Heart left ventricle (tissue), 16 donors: ENCODE data around the gene BRF1. TPM values are rescaled to one million over a fixed set of nuclear protein-coding genes. Genes with fewer than 3 reads are reported as not detected.

ENCODE experiments used
- ATAC-seq, 4 donors: fragments of 200-7000 bp; cut with Tn5 transposase; one replicate each; pipeline ENCODE4 v1.9.1; 2020 to 2022; ENCODE audit warnings: moderate library complexity in 4 of 4, mild to moderate bottlenecking in 3 of 4, moderate number of reproducible peaks in 1 of 4
- DNase-seq, 5 donors: peaks; one replicate each; pipeline ENCODE4 v3.0.0-alpha.2; 2020
- H3K27ac ChIP-seq, 12 donors: fragments of 200-600 bp; sonication (generic) in 4 of 12; one replicate each; pipeline versions ENCODE4 v1.5.0 to v1.8.0; 2016 to 2022; ENCODE audit warnings: mild to moderate bottlenecking in 2 of 12
- H3K27me3 ChIP-seq, 9 donors: fragments of 200-600 bp; sonication (generic) in 2 of 9; one replicate each; pipeline versions ENCODE4 v1.5.1 to v1.8.0; 2016 to 2022; ENCODE audit warnings: mild to moderate bottlenecking in 3 of 9
- H3K36me3 ChIP-seq, 9 donors: fragments of 200-600 bp; sonication (generic) in 2 of 9; one replicate each; pipeline versions ENCODE4 v1.5.0 to v1.8.0; 2018 to 2022; ENCODE audit warnings: mild to moderate bottlenecking in 2 of 9
- H3K4me1 ChIP-seq, 12 donors: fragments of 200-600 bp; sonication (generic) in 4 of 12; one replicate each; pipeline versions ENCODE4 v1.5.0 to v1.8.0; 2016 to 2022; ENCODE audit warnings: mild to moderate bottlenecking in 3 of 12
- H3K4me3 ChIP-seq, 12 donors: fragments of 200-600 bp; sonication (generic) in 4 of 12; one replicate each; pipeline versions ENCODE4 v1.5.0 to v1.8.0; 2017 to 2022; ENCODE audit warnings: mild to moderate bottlenecking in 9 of 12, moderate library complexity in 4 of 12
- H3K9me3 ChIP-seq, 12 donors: fragments of 200-600 bp; sonication (generic) in 4 of 12; one replicate each; pipeline versions ENCODE4 v1.5.0 to v1.8.0; 2016 to 2022; ENCODE audit warnings: mild to moderate bottlenecking in 1 of 12
- POLR2A ChIP-seq, 2 donors: fragments of 450-650 bp; IDR thresholded peaks; one replicate each; pipeline ENCODE4 v1.6.1; 2017; ENCODE audit warnings: antibody characterized with exemption in 2 of 2, mild to moderate bottlenecking in 2 of 2, moderate library complexity in 2 of 2
- WGBS, 4 donors: extraction: QIAGEN DNeasy Blood & Tissue Kit in 2 of 4; methylation state at CpG; one replicate each; pipeline versions ENCODE4 v1.1.5 to v1.1.7; 2013 to 2018; 5-methylcytosine and 5-hydroxymethylcytosine counted together
- intact Hi-C, 10 donors: fragments of 100-400 bp; cut with DNase I; formaldehyde crosslinking; loops; one replicate each; pipeline versions ENCODE4 v1.11.1 to v1.14.2; 2022
- polyA plus RNA-seq, 2 donors: library from polyadenylated mRNA; stranded (reverse); fragments of 200-250 nt; gene quantifications; one replicate each; pipeline ENCODE4 v1.2.3, GENCODE V29; 2013
- total RNA-seq, 9 donors: library from RNA; depleted of rRNA in 2 of 9; stranded (reverse); fragments of >200 nt in 2 of 9; fragmentation: NEBNext Ultra II Directional in 3 of 9; extraction: Animal tissue kit (Norgen Biotek cat#: 25700) in 3 of 9; gene quantifications; one replicate each; pipeline versions ENCODE4 v1.1.0 to v1.2.4, GENCODE V29; 2016 to 2023
- TF ChIP-seq, protein P1 (sequence below), 12 donors: fragments of 200-600 bp; sonication (generic) in 4 of 12; IDR thresholded peaks; one replicate each; pipeline versions ENCODE4 v1.5.0 to v1.8.0; 2018 to 2022; ENCODE audit warnings: antibody characterized with exemption in 12 of 12, mild to moderate bottlenecking in 5 of 12
- donor health status: ischemic (EF 13 %, LVEDD 7.1; RV severe dilation, severe dysfunction).
- donor health status: healthy with polysubstance abuse.
- donor health status: DM: no; HTN: yes; CAD: no.
- donor health status: DM: no; HTN: no; CAD: no.
- donor health status: ischemic (EF 25% LVEDD 6.9; RV normal size, moderate dysfunction).
- donor health status: ischemic (EF 25% LVEDD 5.7; RV mildly dilated, moderate dysfunction).
- donor health status: healthy.
- donor health status: DM: yes; HTN: yes; CAD: no.
- donor health status: ischemic (EF 35%, LVEDD 5.7; RV mildly dilated, moderate dysfunction).
- donor health status: nonischemic (EF 11% LVEDD 7.7; RV severe dilation, severe dysfunction).
- donor health status: DM: yes; HTN: yes; CAD: no.
- donor health status: PGD.
- donor health status: ischemic (EF 29% LVEDD 5.4; RV normal size, mild dysfunction).
- donor health status: nonischemic (EF 23%, LVEDD 6.1; RV moderate dilation, normal function).

Gene BRF1
- total and polyA plus RNA-seq, 11 donors = 13.3 to 25.3 (median 18.7) TPM

DNA sequence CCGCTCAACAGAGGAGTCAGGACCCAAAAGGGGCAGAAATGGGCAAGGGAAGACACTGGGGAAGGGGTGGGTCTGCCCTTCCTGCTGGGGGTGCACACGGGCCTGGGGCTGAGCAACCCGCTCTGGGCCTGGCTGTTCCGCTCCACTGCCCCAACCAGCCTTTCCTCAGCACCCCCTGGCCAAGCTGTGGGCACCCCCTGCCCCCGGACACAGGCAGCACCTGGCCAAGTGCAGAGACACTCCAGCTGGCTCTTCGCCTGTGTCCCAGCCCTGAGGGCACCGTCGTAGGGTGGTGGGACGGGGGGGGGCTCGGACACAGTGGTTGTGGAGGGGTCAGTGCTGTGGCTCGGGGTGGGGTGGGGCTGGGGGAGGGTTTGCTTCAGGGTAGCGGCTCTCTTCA, 24.1 kb upstream of the BRF1 start:
- no peaks in the 10 kb centered on the region for H3K9me3 ChIP-seq
- no peaks in the 10 kb centered on the region for H3K27me3 ChIP-seq
- peaks cover 19 to 75% (median 67%) of the 10 kb centered on the region in 12 donors for H3K4me1 ChIP-seq
- H3K36me3 ChIP-seq = no peaks in the 10 kb centered on the region
- ATAC-seq (no peak), DNase-seq (no peak)
- no peak for TF ChIP-seq POLR2A (IDR thresholded peaks at IDR 0.05)
- TF ChIP-seq, protein P1, sequence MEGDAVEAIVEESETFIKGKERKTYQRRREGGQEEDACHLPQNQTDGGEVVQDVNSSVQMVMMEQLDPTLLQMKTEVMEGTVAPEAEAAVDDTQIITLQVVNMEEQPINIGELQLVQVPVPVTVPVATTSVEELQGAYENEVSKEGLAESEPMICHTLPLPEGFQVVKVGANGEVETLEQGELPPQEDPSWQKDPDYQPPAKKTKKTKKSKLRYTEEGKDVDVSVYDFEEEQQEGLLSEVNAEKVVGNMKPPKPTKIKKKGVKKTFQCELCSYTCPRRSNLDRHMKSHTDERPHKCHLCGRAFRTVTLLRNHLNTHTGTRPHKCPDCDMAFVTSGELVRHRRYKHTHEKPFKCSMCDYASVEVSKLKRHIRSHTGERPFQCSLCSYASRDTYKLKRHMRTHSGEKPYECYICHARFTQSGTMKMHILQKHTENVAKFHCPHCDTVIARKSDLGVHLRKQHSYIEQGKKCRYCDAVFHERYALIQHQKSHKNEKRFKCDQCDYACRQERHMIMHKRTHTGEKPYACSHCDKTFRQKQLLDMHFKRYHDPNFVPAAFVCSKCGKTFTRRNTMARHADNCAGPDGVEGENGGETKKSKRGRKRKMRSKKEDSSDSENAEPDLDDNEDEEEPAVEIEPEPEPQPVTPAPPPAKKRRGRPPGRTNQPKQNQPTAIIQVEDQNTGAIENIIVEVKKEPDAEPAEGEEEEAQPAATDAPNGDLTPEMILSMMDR (IDR thresholded peaks at IDR 0.05) = no peak
- 68 to 81% (median 75%) methylated on average over 4 to 12 of the region's 12 CpGs for WGBS, 4 donors
- H3K27ac ChIP-seq = peak overlapping the region in 10 of 12 donors; percentile 24 to 84 (median 72)
- peak overlapping the region in 1 of 12 donors; percentile 12 for H3K4me3 ChIP-seq
- intact Hi-C loops = no loop called here

GRCh38 chr14:105324080-105324778, 23.4 kb upstream of the BRF1 start:
- H3K27me3 ChIP-seq = no peaks in the 10 kb centered on the region
- peak overlapping the region in 10 of 12 donors; percentile 56 to 84 (median 72) for H3K27ac ChIP-seq
- WGBS, 4 donors = 50 to 69% (median 53%) methylated on average over 15 to 30 of the region's 30 CpGs
- H3K4me1 ChIP-seq = peaks cover 16 to 69% (median 61%) of the 10 kb centered on the region in 12 donors
- peak; percentile 87 to 90 (median 88) for ATAC-seq
- peak overlapping the region in 1 of 12 donors; percentile 12 for H3K4me3 ChIP-seq
- intact Hi-C loops = no loop called here
- TF ChIP-seq POLR2A (IDR thresholded peaks at IDR 0.05) = no peak
- TF ChIP-seq, protein P1 (IDR thresholded peaks at IDR 0.05) = no peak
- H3K36me3 ChIP-seq = no peaks in the 10 kb centered on the region
- H3K9me3 ChIP-seq = no peaks in the 10 kb centered on the region
- DNase-seq = peak in 4 of 5 donors; percentile 64 to 84 (median 70)

GRCh38 chr14:105323663-105324062, 22.9 kb upstream of the BRF1 start:
- peaks cover 15 to 63% (median 56%) of the 10 kb centered on the region in 12 donors for H3K4me1 ChIP-seq
- ATAC-seq (peak; percentile 19 to 29 (median 28)), DNase-seq (no peak)
- no peaks in the 10 kb centered on the region for H3K27me3 ChIP-seq
- H3K36me3 ChIP-seq = no peaks in the 10 kb centered on the region
- intact Hi-C loops = no loop called here
- H3K9me3 ChIP-seq = no peaks in the 10 kb centered on the region
- TF ChIP-seq, protein P1 (IDR thresholded peaks at IDR 0.05) = no peak
- no peak for TF ChIP-seq POLR2A (IDR thresholded peaks at IDR 0.05)
- peak overlapping the region in 9 of 12 donors; percentile 56 to 84 (median 64) for H3K27ac ChIP-seq
- H3K4me3 ChIP-seq = no peak overlapping the region
- 57 to 75% (median 69%) methylated on average over 3 to 13 of the region's 13 CpGs for WGBS, 4 donors

GRCh38 chr14:105322791-105323556, 22.2 kb upstream of the BRF1 start:
- ATAC-seq = peak in 3 of 4 donors; percentile 16 to 19 (median 16)
- H3K27ac ChIP-seq = peak overlapping the region in 4 of 12 donors; percentile 63 to 84 (median 74)
- no peak overlapping the region for H3K4me3 ChIP-seq
- H3K36me3 ChIP-seq = no peaks in the 10 kb centered on the region
- no peak for DNase-seq
- TF ChIP-seq POLR2A (IDR thresholded peaks at IDR 0.05) = no peak
- TF ChIP-seq, protein P1 (IDR thresholded peaks at IDR 0.05) = no peak
- peaks cover 15 to 58% (median 50%) of the 10 kb centered on the region in 12 donors for H3K4me1 ChIP-seq
- 60 to 66% (median 66%) methylated on average over 20 to 27 of the region's 27 CpGs for WGBS, 4 donors
- intact Hi-C loops = no loop called here
- no peaks in the 10 kb centered on the region for H3K27me3 ChIP-seq
- H3K9me3 ChIP-seq = no peaks in the 10 kb centered on the region
